HFFc6 (cell line): ENCODE data around the gene THOC5. TPM values are rescaled to one million over a fixed set of nuclear protein-coding genes. Genes with fewer than 3 reads are reported as not detected.

Experiments
- DNase-seq: peaks from one replicate; pipeline ENCODE4 v3.0.0-alpha.2; 2018
- H3K27ac Mint-ChIP-seq: 2 replicates; pipeline ENCODE4 v1.8.0; 2020; ENCODE audit warnings: mild to moderate bottlenecking, mixed read lengths
- H3K27me3 Mint-ChIP-seq: 2 replicates; pipeline ENCODE4 v1.8.0; 2021; ENCODE audit warnings: mild to moderate bottlenecking, moderate library complexity, mixed read lengths; ENCODE audit not compliant: insufficient read depth
- H3K36me3 Mint-ChIP-seq: 2 replicates; pipeline ENCODE4 v1.8.0; 2021; ENCODE audit warnings: low read depth, mixed read lengths
- H3K4me1 Mint-ChIP-seq: 2 replicates; pipeline ENCODE4 v1.8.0; 2020; ENCODE audit warnings: low read depth, mixed read lengths
- H3K4me3 Mint-ChIP-seq: 2 replicates; pipeline ENCODE4 v1.8.0; 2020; ENCODE audit warnings: mild to moderate bottlenecking, moderate library complexity, mixed read lengths
- H3K9me3 Mint-ChIP-seq: 2 replicates; pipeline ENCODE4 v1.8.0; 2020; ENCODE audit warnings: mild to moderate bottlenecking, mixed read lengths
- CTCF ChIP-seq: fragments of 200-600 bp; sonication (generic); IDR thresholded peaks from 2 replicates; pipeline ENCODE4 v1.5.0; 2021; ENCODE audit warnings: antibody characterized with exemption, mild to moderate bottlenecking
- total RNA-seq, 6 experiments: library from RNA; stranded (reverse); fragmentation: NEBNext Ultra II Directional; extraction: Animal tissue kit (Norgen Biotek cat#: 25700); gene quantifications; 2 replicates in 1 of 6; 3 replicates in 5 of 6; pipeline ENCODE4 v1.2.3, GENCODE V29; 2021

Gene THOC5
- total RNA-seq, 6 experiments from 2014 or later: 50.9 to 55.4 (median 53.0) TPM

DNA sequence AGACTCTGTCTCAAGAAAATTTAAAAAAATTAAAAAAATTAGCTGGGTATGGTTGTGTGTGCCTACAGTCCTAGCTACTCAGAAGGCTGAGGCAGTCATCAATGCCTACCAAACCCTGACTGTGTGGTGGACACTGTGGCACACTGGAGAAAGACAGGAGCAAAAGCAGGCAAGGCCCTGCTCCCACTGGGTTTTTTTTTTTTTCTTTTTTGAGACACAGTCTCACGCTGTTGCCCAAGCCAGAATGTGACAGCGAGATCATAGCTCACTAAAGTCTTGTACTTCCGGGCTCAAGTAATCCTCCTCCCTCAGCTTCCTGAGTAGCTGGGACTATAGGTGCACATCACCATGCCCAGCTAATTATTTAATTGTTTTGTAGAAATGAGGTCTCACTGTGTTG lies 68.9 kb downstream of the THOC5 start:
- Mint-ChIP-seq H3K27me3 (peaks cover 26% of the 10 kb centered on the region), H3K9me3 (peaks cover 7% of the 10 kb centered on the region; the same call in 1 of the 2 replicates), H3K27ac (no peak overlapping the region), H3K4me3 (no peak overlapping the region), H3K4me1 (peaks cover 11% of the 10 kb centered on the region), H3K36me3 (no peaks in the 10 kb centered on the region)
- DNase-seq: no peak
- no peak for TF ChIP-seq CTCF

DNA sequence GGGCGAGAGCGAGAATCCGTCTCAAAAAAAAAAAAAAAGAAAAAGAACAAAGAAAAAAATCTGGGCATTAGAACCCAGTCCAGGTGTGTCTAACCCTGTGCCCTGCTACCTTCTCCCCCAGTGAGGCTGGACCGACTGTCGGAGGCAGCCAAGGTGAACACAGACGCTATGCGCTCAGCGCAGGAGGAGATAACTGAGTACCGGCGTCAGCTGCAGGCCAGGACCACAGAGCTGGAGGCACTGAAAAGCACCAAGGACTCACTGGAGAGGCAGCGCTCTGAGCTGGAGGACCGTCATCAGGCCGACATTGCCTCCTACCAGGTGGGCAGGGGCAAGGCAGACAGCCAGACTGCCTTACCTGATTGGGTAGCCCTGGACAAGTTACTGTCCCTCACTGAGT lies 70.3 kb downstream of the THOC5 start:
- H3K27me3 Mint-ChIP-seq: peaks cover 25% of the 10 kb centered on the region
- H3K9me3 Mint-ChIP-seq: peaks cover 9% of the 10 kb centered on the region; the same call in 1 of the 2 replicates
- no peak for TF ChIP-seq CTCF
- peaks cover 11% of the 10 kb centered on the region for H3K4me1 Mint-ChIP-seq
- no peak for DNase-seq
- H3K27ac Mint-ChIP-seq: no peak overlapping the region
- H3K4me3 Mint-ChIP-seq: no peak overlapping the region
- no peaks in the 10 kb centered on the region for H3K36me3 Mint-ChIP-seq

DNA sequence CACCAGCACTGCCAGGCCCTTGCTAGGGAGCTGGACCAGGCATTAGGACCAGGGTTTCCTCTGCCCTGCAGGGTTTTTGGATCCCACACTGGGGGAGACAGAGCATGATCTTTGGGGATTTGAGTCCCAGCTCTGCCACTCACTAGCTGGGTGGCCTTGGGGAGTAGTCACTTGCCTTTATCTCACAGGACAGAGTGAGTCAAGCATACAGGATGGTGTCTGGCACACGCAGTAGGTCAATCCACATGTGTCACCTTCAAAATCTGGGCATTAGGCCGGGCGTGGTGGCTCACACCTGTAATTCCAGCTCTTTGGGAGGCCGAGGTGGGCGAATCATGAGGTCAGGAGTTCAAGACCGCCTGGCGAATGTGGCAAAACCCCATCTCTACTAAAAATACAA lies 70.8 kb downstream of the THOC5 start:
- H3K9me3 Mint-ChIP-seq: peaks cover 9% of the 10 kb centered on the region; the same call in 1 of the 2 replicates
- DNase-seq: no peak
- peaks cover 28% of the 10 kb centered on the region for H3K27me3 Mint-ChIP-seq
- no peak overlapping the region for H3K27ac Mint-ChIP-seq
- no peak for TF ChIP-seq CTCF
- H3K4me3 Mint-ChIP-seq: no peak overlapping the region
- peaks cover 11% of the 10 kb centered on the region for H3K4me1 Mint-ChIP-seq
- no peaks in the 10 kb centered on the region for H3K36me3 Mint-ChIP-seq

- DNase-seq: no peak
- Mint-ChIP-seq H3K4me3 (no peak overlapping the region), H3K36me3 (no peaks in the 10 kb centered on the region), H3K27me3 (peaks cover 29% of the 10 kb centered on the region), H3K4me1 (peaks cover 11% of the 10 kb centered on the region), H3K27ac (no peak overlapping the region), H3K9me3 (peaks cover 9% of the 10 kb centered on the region; the same call in 1 of the 2 replicates)
- TF ChIP-seq CTCF: no peak
Measured at GRCh38 chr22:29482253-29482652, 71.3 kb downstream of the THOC5 start.

- no peak overlapping the region for H3K27ac Mint-ChIP-seq
Measured at GRCh38 chr22:29481265-29482000, 72.1 kb downstream of the THOC5 start.

More at GRCh38 chr22:29481265-29482000, 72.1 kb downstream of the THOC5 start:
- peaks cover 11% of the 10 kb centered on the region for H3K4me1 Mint-ChIP-seq
- no peak overlapping the region for H3K4me3 Mint-ChIP-seq
- TF ChIP-seq CTCF: no peak
- H3K27me3 Mint-ChIP-seq: peaks cover 33% of the 10 kb centered on the region
- no peak for DNase-seq
- H3K9me3 Mint-ChIP-seq: peaks cover 9% of the 10 kb centered on the region; the same call in 1 of the 2 replicates
- H3K36me3 Mint-ChIP-seq: no peaks in the 10 kb centered on the region
